WTC11 (cell line): ENCODE measurements around the gene TTC8. TPM values are rescaled to one million over a fixed set of nuclear protein-coding genes. Genes with fewer than 3 reads are reported as not detected.

Experiments used
- ELF4 ChIP-seq: sonication (generic); formaldehyde crosslinking; IDR thresholded peaks from 2 replicates; pipeline ENCODE4 v1.8.1; 2022; ENCODE audit warnings: low read depth, mild to moderate bottlenecking, moderate library complexity, missing genetic modification reagents
- FOXP1 ChIP-seq: sonication (generic); formaldehyde crosslinking; IDR thresholded peaks from 2 replicates; pipeline ENCODE4 v1.8.0; 2022; ENCODE audit warnings: missing genetic modification reagents, mild to moderate bottlenecking, moderate library complexity, borderline replicate concordance
- PRRX2 ChIP-seq: fragments of 250-450 bp; sonication (Bioruptor Pico); IDR thresholded peaks from 2 replicates; pipeline ENCODE4 v1.8.0; 2021; ENCODE audit warnings: mild to moderate bottlenecking
- ZMAT4 ChIP-seq: fragments of 250-450 bp; sonication (Bioruptor Pico); IDR thresholded peaks from 2 replicates; pipeline ENCODE4 v1.9.0; 2021; ENCODE audit warnings: mild to moderate bottlenecking
- ZNF121 ChIP-seq: sonication (generic); formaldehyde crosslinking; IDR thresholded peaks from 2 replicates; pipeline ENCODE4 v1.8.0; 2023; ENCODE audit warnings: missing genetic modification reagents
- ZNF219 ChIP-seq: sonication (generic); formaldehyde crosslinking; IDR thresholded peaks from 2 replicates; pipeline ENCODE4 v1.8.0; 2023; ENCODE audit warnings: missing genetic modification reagents, mild to moderate bottlenecking, borderline replicate concordance
- ZNF263 ChIP-seq: sonication (generic); formaldehyde crosslinking; IDR thresholded peaks from 2 replicates; pipeline ENCODE4 v1.8.1; 2022; ENCODE audit warnings: low read depth, mild to moderate bottlenecking, moderate library complexity, missing genetic modification reagents
- ZNF281 ChIP-seq: sonication (generic); formaldehyde crosslinking; IDR thresholded peaks from 2 replicates; pipeline ENCODE4 v1.8.0; 2023; ENCODE audit warnings: mild to moderate bottlenecking, missing genetic modification reagents
- ZNF317 ChIP-seq: sonication (generic); formaldehyde crosslinking; IDR thresholded peaks from 2 replicates; pipeline ENCODE4 v1.8.1; 2023; ENCODE audit warnings: low read depth, mild to moderate bottlenecking, moderate library complexity, missing genetic modification reagents, borderline replicate concordance
- ZNF423 ChIP-seq: fragments of 250-450 bp; sonication (Bioruptor Pico); IDR thresholded peaks from 2 replicates; pipeline ENCODE4 v2.1.2; 2022; ENCODE audit warnings: mild to moderate bottlenecking, moderate library complexity
- total RNA-seq: library from RNA; stranded (reverse); gene quantifications from 3 replicates; pipeline ENCODE4 v1.2.3, GENCODE V29; 2021
- TF ChIP-seq, protein P1 (sequence below): fragments of 250-450 bp; sonication (Bioruptor Pico); IDR thresholded peaks from 2 replicates; pipeline ENCODE4 v1.9.0; 2021; ENCODE audit warnings: mild to moderate bottlenecking, borderline replicate concordance
- TF ChIP-seq, protein P2 (sequence below): sonication (generic); formaldehyde crosslinking; IDR thresholded peaks from 2 replicates; pipeline ENCODE4 v1.8.0; 2022; ENCODE audit warnings: mild to moderate bottlenecking, missing genetic modification reagents
- TF ChIP-seq, protein P3 (sequence below): sonication (generic); formaldehyde crosslinking; IDR thresholded peaks from 2 replicates; pipeline ENCODE4 v1.8.0; 2022; ENCODE audit warnings: mild to moderate bottlenecking, missing genetic modification reagents
- TF ChIP-seq, protein P4 (sequence below): fragments of 250-450 bp; sonication (Bioruptor Pico); conservative IDR thresholded peaks from 2 replicates; pipeline ENCODE4 v1.9.0; 2021; ENCODE audit warnings: mild to moderate bottlenecking
- TF ChIP-seq, protein P5 (sequence below): sonication (generic); formaldehyde crosslinking; IDR thresholded peaks from 2 replicates; pipeline ENCODE4 v1.8.0; 2022; ENCODE audit warnings: missing genetic modification reagents

Gene TTC8
- total RNA-seq, 1 experiment from 2014 or later, result 13.8 TPM

DNA sequence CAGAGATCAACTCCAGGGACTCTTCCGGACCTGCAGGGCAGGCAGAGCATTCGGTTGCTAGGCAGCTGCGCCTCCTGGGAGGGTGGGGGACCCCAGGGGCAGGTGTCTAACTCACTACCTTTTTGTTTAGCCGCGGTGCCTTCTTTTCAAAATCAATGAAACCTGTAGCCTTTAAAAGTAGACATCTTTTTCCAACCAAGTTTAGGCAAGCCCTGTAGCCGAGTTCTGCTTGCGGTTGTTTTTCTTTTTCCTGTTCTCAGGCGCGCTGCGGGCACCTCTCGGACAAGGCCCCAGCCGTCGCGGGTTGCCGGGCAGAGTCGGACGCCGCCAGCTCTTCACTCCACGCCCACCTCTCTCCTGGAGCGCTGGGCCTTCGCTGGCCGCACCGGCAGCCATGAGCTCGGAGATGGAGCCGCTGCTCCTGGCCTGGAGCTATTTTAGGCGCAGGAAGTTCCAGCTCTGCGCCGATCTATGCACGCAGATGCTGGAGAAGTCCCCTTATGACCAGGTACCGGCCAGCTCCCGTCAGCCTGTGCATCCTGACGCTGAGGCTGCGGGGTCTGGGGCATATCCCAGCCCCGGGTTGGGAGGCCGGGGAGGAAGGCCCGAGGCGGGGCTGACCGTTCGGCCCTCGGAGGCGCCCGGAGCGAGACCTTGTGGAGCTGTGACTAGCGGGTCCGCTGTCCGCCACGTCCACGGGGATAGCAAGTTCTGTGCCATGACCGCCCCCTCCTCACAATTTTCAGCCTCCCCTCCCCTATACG is at the start of gene TTC8 (continued):
- TF ChIP-seq, protein P1, sequence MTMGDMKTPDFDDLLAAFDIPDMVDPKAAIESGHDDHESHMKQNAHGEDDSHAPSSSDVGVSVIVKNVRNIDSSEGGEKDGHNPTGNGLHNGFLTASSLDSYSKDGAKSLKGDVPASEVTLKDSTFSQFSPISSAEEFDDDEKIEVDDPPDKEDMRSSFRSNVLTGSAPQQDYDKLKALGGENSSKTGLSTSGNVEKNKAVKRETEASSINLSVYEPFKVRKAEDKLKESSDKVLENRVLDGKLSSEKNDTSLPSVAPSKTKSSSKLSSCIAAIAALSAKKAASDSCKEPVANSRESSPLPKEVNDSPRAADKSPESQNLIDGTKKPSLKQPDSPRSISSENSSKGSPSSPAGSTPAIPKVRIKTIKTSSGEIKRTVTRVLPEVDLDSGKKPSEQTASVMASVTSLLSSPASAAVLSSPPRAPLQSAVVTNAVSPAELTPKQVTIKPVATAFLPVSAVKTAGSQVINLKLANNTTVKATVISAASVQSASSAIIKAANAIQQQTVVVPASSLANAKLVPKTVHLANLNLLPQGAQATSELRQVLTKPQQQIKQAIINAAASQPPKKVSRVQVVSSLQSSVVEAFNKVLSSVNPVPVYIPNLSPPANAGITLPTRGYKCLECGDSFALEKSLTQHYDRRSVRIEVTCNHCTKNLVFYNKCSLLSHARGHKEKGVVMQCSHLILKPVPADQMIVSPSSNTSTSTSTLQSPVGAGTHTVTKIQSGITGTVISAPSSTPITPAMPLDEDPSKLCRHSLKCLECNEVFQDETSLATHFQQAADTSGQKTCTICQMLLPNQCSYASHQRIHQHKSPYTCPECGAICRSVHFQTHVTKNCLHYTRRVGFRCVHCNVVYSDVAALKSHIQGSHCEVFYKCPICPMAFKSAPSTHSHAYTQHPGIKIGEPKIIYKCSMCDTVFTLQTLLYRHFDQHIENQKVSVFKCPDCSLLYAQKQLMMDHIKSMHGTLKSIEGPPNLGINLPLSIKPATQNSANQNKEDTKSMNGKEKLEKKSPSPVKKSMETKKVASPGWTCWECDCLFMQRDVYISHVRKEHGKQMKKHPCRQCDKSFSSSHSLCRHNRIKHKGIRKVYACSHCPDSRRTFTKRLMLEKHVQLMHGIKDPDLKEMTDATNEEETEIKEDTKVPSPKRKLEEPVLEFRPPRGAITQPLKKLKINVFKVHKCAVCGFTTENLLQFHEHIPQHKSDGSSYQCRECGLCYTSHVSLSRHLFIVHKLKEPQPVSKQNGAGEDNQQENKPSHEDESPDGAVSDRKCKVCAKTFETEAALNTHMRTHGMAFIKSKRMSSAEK, result no peak
- TF ChIP-seq PRRX2 (CRISPR knock-in tag) (no peak), ZNF121 (CRISPR knock-in tag) (no peak), ZMAT4 (CRISPR knock-in tag) (no peak), ZNF263 (CRISPR knock-in tag) (no peak), ELF4 (no peak), ZNF281 (CRISPR knock-in tag) (no peak), ZNF317 (peak; percentile 29; the same call in 1 of the 2 replicates), ZNF219 (no peak), FOXP1 (CRISPR knock-in tag) (peak; percentile 89; the same call in 1 of the 2 replicates), ZNF423 (CRISPR knock-in tag) (no peak)
- TF ChIP-seq, protein P2, sequence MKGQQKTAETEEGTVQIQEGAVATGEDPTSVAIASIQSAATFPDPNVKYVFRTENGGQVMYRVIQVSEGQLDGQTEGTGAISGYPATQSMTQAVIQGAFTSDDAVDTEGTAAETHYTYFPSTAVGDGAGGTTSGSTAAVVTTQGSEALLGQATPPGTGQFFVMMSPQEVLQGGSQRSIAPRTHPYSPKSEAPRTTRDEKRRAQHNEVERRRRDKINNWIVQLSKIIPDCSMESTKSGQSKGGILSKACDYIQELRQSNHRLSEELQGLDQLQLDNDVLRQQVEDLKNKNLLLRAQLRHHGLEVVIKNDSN (CRISPR knock-in tag), result no peak
- TF ChIP-seq, protein P3, sequence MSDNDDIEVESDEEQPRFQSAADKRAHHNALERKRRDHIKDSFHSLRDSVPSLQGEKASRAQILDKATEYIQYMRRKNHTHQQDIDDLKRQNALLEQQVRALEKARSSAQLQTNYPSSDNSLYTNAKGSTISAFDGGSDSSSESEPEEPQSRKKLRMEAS (CRISPR knock-in tag), result peak; percentile 70
- TF ChIP-seq, protein P4, sequence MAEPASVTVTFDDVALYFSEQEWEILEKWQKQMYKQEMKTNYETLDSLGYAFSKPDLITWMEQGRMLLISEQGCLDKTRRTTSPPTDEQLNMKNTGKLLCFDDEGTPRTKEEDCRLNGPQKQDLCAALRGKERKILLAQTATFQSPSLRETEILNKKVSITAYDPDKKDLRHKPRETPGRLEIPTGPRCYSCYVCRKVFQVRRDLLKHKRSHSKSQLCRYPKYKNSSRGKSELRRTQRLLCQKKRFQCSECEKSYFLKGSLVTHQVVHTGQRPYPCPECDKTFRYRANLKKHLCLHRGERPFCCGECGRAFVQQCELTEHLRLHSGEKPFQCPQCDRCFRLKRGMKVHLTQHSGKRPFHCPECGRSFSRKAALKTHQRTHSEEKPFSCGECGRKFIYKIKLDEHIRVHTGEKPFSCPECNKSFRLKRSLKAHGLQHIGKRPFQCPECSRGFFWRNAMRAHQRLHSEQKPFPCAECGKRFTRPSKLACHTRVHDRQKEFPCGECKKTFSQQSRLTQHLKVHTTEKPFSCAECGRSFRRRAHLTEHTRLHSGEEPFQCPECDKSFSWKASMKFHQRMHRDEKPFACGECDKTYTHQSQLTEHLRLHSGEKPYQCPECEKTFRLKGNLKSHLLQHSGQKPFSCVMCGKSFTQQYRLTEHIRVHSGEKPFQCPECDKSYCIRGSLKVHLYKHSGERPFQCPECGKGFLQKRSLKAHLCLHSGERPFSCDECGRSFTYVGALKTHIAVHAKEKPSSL, result no peak
- TF ChIP-seq, protein P5, sequence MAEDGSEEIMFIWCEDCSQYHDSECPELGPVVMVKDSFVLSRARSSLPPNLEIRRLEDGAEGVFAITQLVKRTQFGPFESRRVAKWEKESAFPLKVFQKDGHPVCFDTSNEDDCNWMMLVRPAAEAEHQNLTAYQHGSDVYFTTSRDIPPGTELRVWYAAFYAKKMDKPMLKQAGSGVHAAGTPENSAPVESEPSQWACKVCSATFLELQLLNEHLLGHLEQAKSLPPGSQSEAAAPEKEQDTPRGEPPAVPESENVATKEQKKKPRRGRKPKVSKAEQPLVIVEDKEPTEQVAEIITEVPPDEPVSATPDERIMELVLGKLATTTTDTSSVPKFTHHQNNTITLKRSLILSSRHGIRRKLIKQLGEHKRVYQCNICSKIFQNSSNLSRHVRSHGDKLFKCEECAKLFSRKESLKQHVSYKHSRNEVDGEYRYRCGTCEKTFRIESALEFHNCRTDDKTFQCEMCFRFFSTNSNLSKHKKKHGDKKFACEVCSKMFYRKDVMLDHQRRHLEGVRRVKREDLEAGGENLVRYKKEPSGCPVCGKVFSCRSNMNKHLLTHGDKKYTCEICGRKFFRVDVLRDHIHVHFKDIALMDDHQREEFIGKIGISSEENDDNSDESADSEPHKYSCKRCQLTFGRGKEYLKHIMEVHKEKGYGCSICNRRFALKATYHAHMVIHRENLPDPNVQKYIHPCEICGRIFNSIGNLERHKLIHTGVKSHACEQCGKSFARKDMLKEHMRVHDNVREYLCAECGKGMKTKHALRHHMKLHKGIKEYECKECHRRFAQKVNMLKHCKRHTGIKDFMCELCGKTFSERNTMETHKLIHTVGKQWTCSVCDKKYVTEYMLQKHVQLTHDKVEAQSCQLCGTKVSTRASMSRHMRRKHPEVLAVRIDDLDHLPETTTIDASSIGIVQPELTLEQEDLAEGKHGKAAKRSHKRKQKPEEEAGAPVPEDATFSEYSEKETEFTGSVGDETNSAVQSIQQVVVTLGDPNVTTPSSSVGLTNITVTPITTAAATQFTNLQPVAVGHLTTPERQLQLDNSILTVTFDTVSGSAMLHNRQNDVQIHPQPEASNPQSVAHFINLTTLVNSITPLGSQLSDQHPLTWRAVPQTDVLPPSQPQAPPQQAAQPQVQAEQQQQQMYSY (CRISPR knock-in tag), result 0 out of 2 replicates have a peak, but pooled peaks have one; percentile 29
